HCT116 (cell line): ENCODE measurements around the gene TMEM191C.
"Not testable (repeated sequence)": the region's sequence is repeated elsewhere in the genome, so short reads cannot be mapped to it uniquely, and the experiment has no call there.

Experiments
- CEBPB ChIP-seq: IDR thresholded peaks from 2 replicates; pipeline ENCODE4 v1.6.1; 2012; ENCODE audit warnings: low read depth
- EGR1 ChIP-seq: IDR thresholded peaks from 2 replicates; pipeline ENCODE4 v1.6.1; 2012; ENCODE audit warnings: low read depth
- EZH2 ChIP-seq: fragments of 200-600 bp; sonication (generic); IDR thresholded peaks from 2 replicates; pipeline ENCODE4 v1.6.1; 2017; ENCODE audit warnings: antibody characterized with exemption, mixed run types
- EZH2phosphoT487 ChIP-seq: fragments of 200-600 bp; IDR thresholded peaks from 2 replicates; pipeline ENCODE4 v1.6.1; 2018; ENCODE audit warnings: antibody characterized with exemption, borderline replicate concordance
- MAX ChIP-seq: IDR thresholded peaks from 2 replicates; pipeline ENCODE4 v1.6.1; 2012
- POLR2A ChIP-seq: IDR thresholded peaks from 2 replicates; pipeline ENCODE4 v1.7.0; 2011; ENCODE audit warnings: borderline replicate concordance; ENCODE audit not compliant: insufficient read depth, insufficient read length; ENCODE audit errors: extremely low read depth
- POLR2AphosphoS5 ChIP-seq: IDR thresholded peaks from 2 replicates; pipeline ENCODE4 v1.6.1; 2011; ENCODE audit warnings: mild to moderate bottlenecking, low read depth, low read length, moderate library complexity
- RAD21 ChIP-seq: IDR thresholded peaks from 2 replicates; pipeline ENCODE4 v1.6.1; 2012; ENCODE audit warnings: low read depth, mild to moderate bottlenecking
- YY1 ChIP-seq: IDR thresholded peaks from 2 replicates; pipeline ENCODE4 v1.6.1; 2011; ENCODE audit warnings: low read length, low read depth, moderate library complexity, mild to moderate bottlenecking; ENCODE audit not compliant: insufficient replicate concordance; ENCODE audit errors: extremely low read depth
- ZFX ChIP-seq: fragments of 450-650 bp; IDR thresholded peaks from 2 replicates; pipeline ENCODE4 v1.6.1; 2017
- ZNF274 ChIP-seq: fragments of 200-500 bp; sonication (Bioruptor generic); IDR thresholded peaks from 2 replicates; pipeline ENCODE4 v1.6.1; 2014; ENCODE audit warnings: mild to moderate bottlenecking, low read depth, low read length, inconsistent platforms
- TF ChIP-seq, protein P1 (sequence below), 3 experiments: fragments of 200-600 bp in 1 of 3; sonication (generic) in 1 of 3; IDR thresholded peaks in 2 of 3; conservative IDR thresholded peaks in 1 of 3; 2 replicates each; pipeline ENCODE4 v1.5.1; 2012 to 2017; ENCODE audit warnings: low read depth in 2 of 3, low read length in 2 of 3, antibody characterized with exemption in 1 of 3, borderline replicate concordance in 1 of 3, control low read depth in 1 of 3, mild to moderate bottlenecking in 1 of 3, mixed read lengths in 1 of 3, mixed run types in 1 of 3, moderate library complexity in 1 of 3; ENCODE audit not compliant: insufficient read depth in 1 of 3
- TF ChIP-seq, protein P2 (sequence below): IDR thresholded peaks from 2 replicates; pipeline ENCODE4 v1.6.1; 2011; ENCODE audit warnings: mild to moderate bottlenecking, low read length, moderate library complexity; ENCODE audit not compliant: insufficient replicate concordance; ENCODE audit errors: extremely low read depth

GRCh38 chr22:21510397-21510796, 43.2 kb downstream of the TMEM191C start:
- TF ChIP-seq EZH2, RAD21, YY1, EZH2phosphoT487, ZFX, POLR2AphosphoS5, EGR1, ZNF274, MAX, POLR2A, CEBPB: not testable (repeated sequence)
- TF ChIP-seq, protein P1, sequence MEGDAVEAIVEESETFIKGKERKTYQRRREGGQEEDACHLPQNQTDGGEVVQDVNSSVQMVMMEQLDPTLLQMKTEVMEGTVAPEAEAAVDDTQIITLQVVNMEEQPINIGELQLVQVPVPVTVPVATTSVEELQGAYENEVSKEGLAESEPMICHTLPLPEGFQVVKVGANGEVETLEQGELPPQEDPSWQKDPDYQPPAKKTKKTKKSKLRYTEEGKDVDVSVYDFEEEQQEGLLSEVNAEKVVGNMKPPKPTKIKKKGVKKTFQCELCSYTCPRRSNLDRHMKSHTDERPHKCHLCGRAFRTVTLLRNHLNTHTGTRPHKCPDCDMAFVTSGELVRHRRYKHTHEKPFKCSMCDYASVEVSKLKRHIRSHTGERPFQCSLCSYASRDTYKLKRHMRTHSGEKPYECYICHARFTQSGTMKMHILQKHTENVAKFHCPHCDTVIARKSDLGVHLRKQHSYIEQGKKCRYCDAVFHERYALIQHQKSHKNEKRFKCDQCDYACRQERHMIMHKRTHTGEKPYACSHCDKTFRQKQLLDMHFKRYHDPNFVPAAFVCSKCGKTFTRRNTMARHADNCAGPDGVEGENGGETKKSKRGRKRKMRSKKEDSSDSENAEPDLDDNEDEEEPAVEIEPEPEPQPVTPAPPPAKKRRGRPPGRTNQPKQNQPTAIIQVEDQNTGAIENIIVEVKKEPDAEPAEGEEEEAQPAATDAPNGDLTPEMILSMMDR (IDR thresholded peaks at IDR 0.05 in 2 of 3, conservative IDR thresholded peaks at IDR 0.05 in 1 of 3; ENCODE audit: borderline replicate concordance in 1 of 3, insufficient read depth in 1 of 3, low read depth in 2 of 3, low read length in 2 of 3): not testable (repeated sequence)
- TF ChIP-seq, protein P2, sequence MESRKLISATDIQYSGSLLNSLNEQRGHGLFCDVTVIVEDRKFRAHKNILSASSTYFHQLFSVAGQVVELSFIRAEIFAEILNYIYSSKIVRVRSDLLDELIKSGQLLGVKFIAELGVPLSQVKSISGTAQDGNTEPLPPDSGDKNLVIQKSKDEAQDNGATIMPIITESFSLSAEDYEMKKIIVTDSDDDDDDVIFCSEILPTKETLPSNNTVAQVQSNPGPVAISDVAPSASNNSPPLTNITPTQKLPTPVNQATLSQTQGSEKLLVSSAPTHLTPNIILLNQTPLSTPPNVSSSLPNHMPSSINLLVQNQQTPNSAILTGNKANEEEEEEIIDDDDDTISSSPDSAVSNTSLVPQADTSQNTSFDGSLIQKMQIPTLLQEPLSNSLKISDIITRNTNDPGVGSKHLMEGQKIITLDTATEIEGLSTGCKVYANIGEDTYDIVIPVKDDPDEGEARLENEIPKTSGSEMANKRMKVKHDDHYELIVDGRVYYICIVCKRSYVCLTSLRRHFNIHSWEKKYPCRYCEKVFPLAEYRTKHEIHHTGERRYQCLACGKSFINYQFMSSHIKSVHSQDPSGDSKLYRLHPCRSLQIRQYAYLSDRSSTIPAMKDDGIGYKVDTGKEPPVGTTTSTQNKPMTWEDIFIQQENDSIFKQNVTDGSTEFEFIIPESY: not testable (repeated sequence)
